HG03520 (cell line): ENCODE results near the gene MICAL2.
A peak's percentile ranks its signal among the peaks of the same experiment; 100 is the strongest.

Source experiments
- ATAC-seq: cut with Tn5 transposase; IDR thresholded peaks from one replicate; pipeline ENCODE4 v1.9.1; 2021; ENCODE audit warnings: mild to moderate bottlenecking, moderate library complexity; ENCODE audit not compliant: unreplicated experiment

MICAL2 gene

GRCh38 chr11:12077535-12078280 is 32.7 kb upstream of the MICAL2 start:
- no peak for ATAC-seq

- ATAC-seq, result no peak
Measured at GRCh38 chr11:12079726-12080556, 30.4 kb upstream of the MICAL2 start.

GRCh38 chr11:12083380-12083779 is 27.0 kb upstream of the MICAL2 start:
- ATAC-seq, result no peak

- ATAC-seq, result no peak
Measured at GRCh38 chr11:12084256-12084655, 26.1 kb upstream of the MICAL2 start.

GRCh38 chr11:12085371-12086251 is 24.8 kb upstream of the MICAL2 start:
- ATAC-seq, result no peak

GRCh38 chr11:12086271-12087074 is 23.9 kb upstream of the MICAL2 start:
- ATAC-seq, result no peak

- peak; percentile 65 for ATAC-seq
Measured at GRCh38 chr11:12087075-12088004, 23.1 kb upstream of the MICAL2 start.

GRCh38 chr11:12088047-12088481 is 22.3 kb upstream of the MICAL2 start:
- no peak for ATAC-seq

GRCh38 chr11:12088531-12088930 is 21.9 kb upstream of the MICAL2 start:
- ATAC-seq, result no peak

GRCh38 chr11:12089041-12089440 is 21.3 kb upstream of the MICAL2 start:
- no peak for ATAC-seq

- no peak for ATAC-seq
Measured at GRCh38 chr11:12089473-12089872, 20.9 kb upstream of the MICAL2 start.

- ATAC-seq, result no peak
Measured at GRCh38 chr11:12090061-12090591, 20.3 kb upstream of the MICAL2 start.

GRCh38 chr11:12090761-12091258 is 19.6 kb upstream of the MICAL2 start:
- ATAC-seq, result no peak

GRCh38 chr11:12091956-12092558 is 18.3 kb upstream of the MICAL2 start:
- no peak for ATAC-seq

- no peak for ATAC-seq
Measured at GRCh38 chr11:12092714-12093113, 17.7 kb upstream of the MICAL2 start.

GRCh38 chr11:12094872-12095800 is 15.3 kb upstream of the MICAL2 start:
- ATAC-seq, result no peak

GRCh38 chr11:12097219-12097618 is 13.2 kb upstream of the MICAL2 start:
- no peak for ATAC-seq
